ENCODE data around the gene FBXL15.
A peak's percentile ranks its signal among the peaks of the same experiment; 100 is the strongest.
"Not testable (repeated sequence)": the region's sequence is repeated elsewhere in the genome, so short reads cannot be mapped to it uniquely, and the experiment has no call there.

FBXL15 gene

GRCh38 chr10:102431452-102432124 lies 11.0 kb downstream of the FBXL15 start:
- no peak for DNase-seq (ENCODE audit: low read depth in 2 of 2)

DNA sequence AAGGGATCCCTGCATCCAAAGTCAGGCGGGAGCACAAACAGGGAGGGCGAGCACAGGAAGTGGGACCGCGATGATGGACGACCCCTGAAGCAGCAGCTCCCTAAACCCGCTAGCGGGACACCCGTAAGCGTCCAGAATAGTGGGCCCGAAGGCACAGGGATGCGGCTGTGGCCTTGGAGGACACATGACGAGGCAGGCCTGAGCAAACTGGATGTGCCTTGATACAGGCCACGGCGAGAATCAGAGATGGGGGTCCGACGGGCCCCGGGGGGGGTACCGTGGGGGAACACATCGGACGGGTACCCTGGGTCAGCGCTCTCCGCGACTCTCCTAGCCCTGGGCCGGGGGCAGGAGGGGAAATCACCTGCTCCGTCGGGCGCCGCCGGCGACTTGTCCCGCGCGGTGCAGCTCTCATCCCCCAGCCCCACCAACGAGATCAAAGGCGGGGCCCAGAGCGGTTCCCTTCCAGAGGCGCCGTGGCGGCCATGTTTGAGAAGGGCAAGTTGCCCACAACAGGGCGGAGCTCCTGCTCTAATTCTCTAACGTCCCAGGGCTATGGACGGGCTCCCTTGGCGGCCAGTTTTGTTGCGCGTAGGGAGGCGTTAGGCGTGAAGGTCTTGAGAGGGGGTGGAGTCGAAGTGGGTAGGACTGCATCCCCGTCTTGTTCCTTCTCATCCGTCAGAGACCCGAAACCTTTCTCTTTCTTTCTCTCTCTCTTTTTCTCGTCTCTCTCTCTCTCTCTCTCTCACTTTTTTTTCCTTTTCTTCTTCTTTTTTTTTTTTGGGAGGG lies 11.7 kb downstream of the FBXL15 start, which contains the start of gene CUEDC2:
TSS of gene CUEDC2 (minus strand) at position 413 of the 789 bp plus-strand sequence. CDS start 7,386 bp downstream, outside the sequence.
- peak; percentile 84 to 88 for DNase-seq (ENCODE audit: low read depth in 2 of 2)

- DNase-seq (ENCODE audit: low read depth in 2 of 2), result no peak
These were observed 13.0 kb downstream of the FBXL15 start for GRCh38 chr10:102433619-102434046.

DNA sequence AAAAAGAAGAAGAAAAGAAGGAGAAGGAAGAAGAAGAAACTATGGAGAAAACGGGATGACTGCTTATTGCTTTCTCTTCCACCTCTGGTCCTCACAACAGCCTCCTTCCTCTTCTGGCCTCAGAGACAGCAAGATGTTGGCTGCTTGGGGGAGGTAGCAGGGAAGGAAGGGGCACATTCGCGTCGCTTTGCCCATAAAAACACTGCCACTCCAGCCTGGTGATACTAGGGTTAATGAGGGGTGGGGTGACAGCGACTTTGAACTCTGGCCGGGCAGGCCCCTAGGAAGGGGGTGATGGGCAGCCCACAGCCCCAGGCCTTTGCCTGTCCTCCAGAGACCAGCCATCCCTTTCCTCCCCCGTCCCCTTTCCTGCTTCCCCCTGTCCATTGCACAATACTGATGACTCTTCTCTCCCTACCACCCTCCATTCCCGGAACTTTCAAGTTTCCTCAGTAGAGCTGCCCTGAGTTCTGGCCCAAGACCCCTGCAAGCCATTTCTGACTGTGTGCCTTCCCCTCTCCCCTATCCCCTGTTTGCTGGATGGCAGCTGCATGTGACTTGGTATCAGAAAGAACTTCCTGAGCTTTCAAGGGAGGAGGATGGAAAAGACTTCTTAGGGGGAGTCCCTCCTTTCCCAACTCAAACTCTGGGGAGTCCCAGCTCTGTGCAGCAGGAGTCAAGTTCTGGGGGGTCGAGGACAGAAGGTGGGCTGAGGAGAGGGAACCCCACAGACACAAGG lies 13.9 kb downstream of the FBXL15 start:
- no peak for DNase-seq (ENCODE audit: low read depth in 2 of 2)

DNA sequence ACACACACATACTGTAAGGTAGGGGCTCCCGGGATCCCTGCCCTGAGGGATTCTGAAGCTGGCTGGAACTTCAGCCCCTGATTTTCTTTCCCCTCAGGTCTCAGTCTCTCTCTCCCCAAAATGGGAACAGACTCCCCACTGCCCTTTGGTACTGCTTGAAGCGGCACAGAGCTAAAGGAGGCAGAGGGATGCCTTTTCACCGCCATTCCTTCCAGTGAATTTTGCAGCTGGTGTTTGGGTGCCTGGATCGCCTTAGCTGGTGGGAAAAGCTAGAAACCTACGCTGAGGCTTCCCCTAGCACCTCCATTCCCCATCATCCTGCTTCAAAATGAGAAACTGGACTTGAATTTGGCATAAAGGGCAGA lies 14.5 kb downstream of the FBXL15 start:
- no peak for DNase-seq (ENCODE audit: low read depth in 2 of 2)

DNA sequence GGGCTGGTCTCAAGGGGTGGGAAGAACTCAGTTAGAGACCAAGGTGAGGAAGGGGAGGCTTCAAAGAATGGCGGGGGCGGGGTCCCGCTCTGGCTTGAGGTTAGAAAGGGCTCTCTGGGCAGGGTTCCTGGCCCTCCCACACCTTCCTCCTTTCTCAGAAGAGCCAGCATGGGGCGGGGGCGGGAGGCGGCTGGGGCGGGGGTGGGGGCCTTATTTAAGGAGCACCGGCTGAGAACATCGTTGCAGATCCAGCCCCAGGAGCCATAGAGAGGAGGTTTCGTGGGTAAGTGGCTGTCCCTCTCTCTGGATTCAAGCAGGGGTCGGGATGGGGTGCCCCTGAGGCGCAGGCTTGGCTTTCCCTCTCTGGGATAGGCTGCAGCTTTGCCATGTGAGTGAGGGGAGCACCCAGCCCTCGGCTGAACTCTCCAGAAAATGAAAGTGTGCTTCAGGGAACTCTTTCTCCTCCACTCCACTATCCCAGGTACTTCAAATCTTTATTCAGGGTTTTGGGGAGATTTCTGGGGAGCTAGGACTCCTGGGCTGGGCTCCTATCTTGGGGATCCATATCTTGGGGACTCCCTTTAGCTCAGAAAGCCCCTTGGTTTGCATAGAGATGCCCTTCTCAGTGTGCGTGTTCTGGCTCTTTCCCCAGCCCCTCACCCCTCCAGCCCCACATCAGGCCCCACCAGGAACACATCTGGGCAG lies 15.0 kb downstream of the FBXL15 start:
- DNase-seq (ENCODE audit: low read depth in 2 of 2), result peak in 1 of 2 donors; percentile 34

DNA sequence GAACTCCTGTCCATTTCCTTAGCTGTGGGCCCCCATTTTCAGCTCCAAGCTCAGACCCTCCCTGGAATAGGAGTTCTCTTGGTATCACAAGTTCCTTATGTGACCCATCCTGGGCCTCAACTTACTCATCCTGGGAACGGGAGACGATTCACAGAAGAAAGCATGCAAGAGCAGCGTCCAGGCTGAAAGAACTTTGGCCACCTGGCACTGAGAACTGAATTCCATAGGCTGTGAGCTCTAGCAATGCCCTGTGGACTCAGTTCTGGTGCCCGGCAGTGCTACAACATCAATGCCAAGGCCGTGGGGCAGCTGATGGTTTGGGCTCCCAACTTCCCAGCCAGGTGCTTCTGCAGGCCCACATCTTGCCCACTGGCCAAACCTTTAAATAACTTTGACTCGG lies 15.7 kb downstream of the FBXL15 start:
- DNase-seq (ENCODE audit: low read depth in 2 of 2), result no peak

GRCh38 chr10:102437515-102437914 lies 16.9 kb downstream of the FBXL15 start:
- DNase-seq (ENCODE audit: low read depth in 2 of 2), result no peak

- no peak for DNase-seq (ENCODE audit: low read depth in 2 of 2)
These were observed 17.7 kb downstream of the FBXL15 start for GRCh38 chr10:102438374-102438773.

DNA sequence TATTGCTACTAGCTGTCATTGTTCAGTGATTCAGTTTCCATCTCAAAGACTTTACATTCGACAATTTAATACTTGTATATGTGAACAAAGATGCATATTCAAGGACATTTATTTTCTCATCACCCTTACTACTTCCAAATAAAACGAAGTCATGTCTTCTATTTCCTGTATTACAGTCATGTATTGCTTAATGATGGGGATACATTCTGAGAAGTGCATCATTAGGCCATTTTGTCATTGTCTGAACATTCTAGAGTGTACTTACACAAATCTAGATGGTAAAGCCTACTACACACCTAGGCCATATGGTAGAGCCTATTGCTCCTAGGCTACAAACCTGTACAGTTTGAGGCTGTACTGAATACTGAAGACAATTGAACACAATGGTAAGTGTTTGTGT lies 24.2 kb downstream of the FBXL15 start:
- no peak for DNase-seq (ENCODE audit: low read depth in 2 of 2)

- peak; percentile 65 to 80 for DNase-seq (ENCODE audit: low read depth in 2 of 2)
These were observed 28.9 kb downstream of the FBXL15 start for GRCh38 chr10:102449321-102450123.

DNA sequence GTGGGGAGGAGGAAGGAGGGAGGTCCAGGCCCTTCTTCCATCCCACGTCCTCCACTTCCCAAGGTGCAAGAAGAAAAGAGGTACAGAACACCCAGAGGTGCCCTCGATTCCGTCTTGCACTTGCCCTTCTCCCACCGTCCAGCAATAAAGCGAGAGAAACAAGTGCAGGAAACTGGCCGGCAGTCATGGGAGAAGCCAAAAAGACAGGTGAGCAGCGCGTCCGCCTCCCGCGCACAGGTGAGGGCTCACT lies 29.4 kb downstream of the FBXL15 start:
- DNase-seq (ENCODE audit: low read depth in 2 of 2), result no peak

DNA sequence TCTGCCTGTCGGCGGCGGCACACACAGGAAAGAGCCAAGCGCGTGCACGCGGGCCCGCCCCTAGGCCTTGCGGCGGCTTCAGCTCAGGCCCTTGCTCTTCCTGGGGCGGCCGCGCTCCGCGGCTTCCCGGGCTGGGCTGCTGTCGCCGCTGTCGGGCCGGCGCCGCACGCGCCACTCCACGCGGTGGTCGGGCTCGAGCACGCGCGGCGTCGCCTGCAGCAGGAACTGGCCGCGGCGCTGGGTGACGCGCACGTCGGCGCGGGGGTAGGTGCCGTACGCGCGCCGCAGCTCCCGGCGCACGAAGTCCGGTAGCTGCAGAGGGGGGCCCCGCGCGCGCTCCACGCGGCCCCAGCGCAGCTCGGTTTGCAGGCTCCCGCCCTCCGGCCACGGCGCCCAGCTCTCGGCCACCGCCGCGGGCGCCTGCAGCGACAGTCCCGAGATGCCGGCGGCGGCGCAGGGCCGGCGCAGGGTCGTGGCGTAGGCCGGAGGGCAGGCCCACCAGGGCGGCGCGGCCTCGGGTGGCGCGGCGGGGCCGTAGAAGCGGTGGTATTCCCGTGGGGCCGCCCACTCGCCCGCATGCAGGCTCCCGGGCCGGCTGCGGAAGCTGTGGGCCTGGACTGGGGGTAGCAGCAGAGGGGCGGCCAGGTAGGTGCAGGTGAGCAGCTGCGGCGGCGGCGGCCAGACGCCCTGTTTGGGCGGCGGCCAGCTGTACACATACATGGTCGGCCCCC lies 29.9 kb downstream of the FBXL15 start:
- DNase-seq (ENCODE audit: low read depth in 2 of 2), result peak; percentile 67 to 74

DNA sequence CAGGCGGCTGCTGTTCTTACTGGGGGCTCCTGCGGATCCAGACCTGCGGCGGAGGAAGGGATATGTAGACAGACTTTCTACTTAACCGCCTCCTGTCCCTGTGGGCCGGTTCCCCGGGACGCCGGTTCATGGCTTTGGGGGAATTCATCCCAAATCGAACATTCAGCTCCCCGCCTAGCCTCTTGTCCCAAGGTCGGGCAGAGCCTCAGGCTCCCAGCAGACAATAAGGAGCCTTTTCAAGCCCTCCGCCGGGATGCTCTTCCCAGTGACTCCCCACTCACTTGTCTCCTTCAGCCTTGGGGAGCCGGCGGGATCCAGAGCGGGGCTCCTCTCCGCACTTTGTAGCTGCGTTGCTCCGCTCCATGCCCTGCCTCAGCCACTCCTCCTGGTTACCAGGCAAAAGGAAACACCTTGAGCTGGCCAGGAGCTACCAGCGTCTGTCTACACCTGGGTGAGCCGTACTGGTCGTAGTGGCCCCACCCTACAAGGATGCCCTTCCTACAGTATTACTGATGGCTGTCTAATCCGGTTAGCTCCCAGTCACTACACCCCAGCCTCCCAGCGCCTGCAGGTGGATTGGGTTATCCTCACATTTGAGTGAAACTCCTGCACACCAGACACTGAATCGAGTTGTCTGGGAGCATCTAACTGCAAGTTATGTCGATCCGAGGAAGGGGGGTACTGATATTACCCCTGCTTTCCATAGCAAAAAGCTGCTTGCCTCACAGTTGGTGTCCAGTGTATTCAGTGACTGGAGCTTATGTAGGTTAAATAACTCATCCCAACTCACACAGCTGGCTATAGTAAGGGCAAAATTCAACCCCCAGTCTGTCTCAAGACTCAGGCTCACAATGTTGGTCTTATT lies 30.7 kb downstream of the FBXL15 start, which contains the start of gene C10orf95:
TSS of gene C10orf95 (minus strand) at position 439 of the 865 bp plus-strand sequence. CDS start 450 bp downstream, outside the sequence.
- DNase-seq (ENCODE audit: low read depth in 2 of 2), result no peak

GRCh38 chr10:102452672-102453340 lies 32.2 kb downstream of the FBXL15 start:
- DNase-seq (ENCODE audit: low read depth in 2 of 2), result peak in 1 of 2 donors; percentile 33

GRCh38 chr10:102453502-102453901 lies 32.9 kb downstream of the FBXL15 start:
- no peak for DNase-seq (ENCODE audit: low read depth in 2 of 2)

- not testable (repeated sequence) for DNase-seq (ENCODE audit: low read depth in 2 of 2)
These were observed 34.2 kb downstream of the FBXL15 start for GRCh38 chr10:102454662-102455487.

- no peak for DNase-seq (ENCODE audit: low read depth in 2 of 2)
These were observed 35.3 kb downstream of the FBXL15 start for GRCh38 chr10:102455893-102456471.
